Rectal smooth muscle tissue (tissue), 1 donor: ENCODE results near the gene SSR2.
A peak's percentile ranks its signal among the peaks of the same experiment; 100 is the strongest.

Source experiments
- H3K27ac ChIP-seq: one replicate; pipeline ENCODE4 v1.7.0; 2013; ENCODE audit warnings: low read depth, low read length, inconsistent platforms
- H3K27me3 ChIP-seq: one replicate; pipeline ENCODE4 v1.7.0; 2013; ENCODE audit warnings: low read length; ENCODE audit not compliant: control insufficient read depth, insufficient read depth
- H3K36me3 ChIP-seq: one replicate; pipeline ENCODE4 v1.7.0; 2013; ENCODE audit warnings: low read length; ENCODE audit not compliant: control insufficient read depth, insufficient read depth
- H3K4me1 ChIP-seq: one replicate; pipeline ENCODE4 v1.7.0; 2013; ENCODE audit warnings: low read length; ENCODE audit not compliant: control insufficient read depth, insufficient read depth
- H3K4me3 ChIP-seq: one replicate; pipeline ENCODE4 v1.7.0; 2013; ENCODE audit warnings: low read length
- H3K9ac ChIP-seq: one replicate; pipeline ENCODE4 v1.7.0; 2013; ENCODE audit warnings: low read length

Gene SSR2

DNA sequence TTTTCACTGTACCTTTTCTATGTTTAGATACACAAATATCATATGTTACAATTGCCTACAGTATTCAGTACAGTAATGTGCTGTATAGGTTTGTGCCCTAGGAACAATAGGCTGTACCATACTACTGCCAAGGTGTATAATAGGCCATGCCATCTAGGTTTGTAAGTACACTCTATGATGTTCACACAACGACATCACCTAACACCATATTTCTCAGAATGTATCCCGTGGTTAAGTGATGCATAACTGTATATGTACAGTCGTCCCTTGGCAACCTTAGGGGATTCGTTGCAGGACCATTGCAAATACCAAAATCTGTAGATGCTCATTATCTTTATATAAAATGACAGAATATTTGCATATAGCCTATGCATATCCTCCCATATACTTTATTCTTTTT, 5.8 kb upstream of the SSR2 start:
- H3K27me3 ChIP-seq, result no peaks in the 10 kb centered on the region
- no peak overlapping the region for H3K27ac ChIP-seq
- H3K36me3 ChIP-seq, result no peaks in the 10 kb centered on the region
- H3K4me1 ChIP-seq, result no peaks in the 10 kb centered on the region
- H3K4me3 ChIP-seq, result no peak overlapping the region
- H3K9ac ChIP-seq, result no peak overlapping the region

DNA sequence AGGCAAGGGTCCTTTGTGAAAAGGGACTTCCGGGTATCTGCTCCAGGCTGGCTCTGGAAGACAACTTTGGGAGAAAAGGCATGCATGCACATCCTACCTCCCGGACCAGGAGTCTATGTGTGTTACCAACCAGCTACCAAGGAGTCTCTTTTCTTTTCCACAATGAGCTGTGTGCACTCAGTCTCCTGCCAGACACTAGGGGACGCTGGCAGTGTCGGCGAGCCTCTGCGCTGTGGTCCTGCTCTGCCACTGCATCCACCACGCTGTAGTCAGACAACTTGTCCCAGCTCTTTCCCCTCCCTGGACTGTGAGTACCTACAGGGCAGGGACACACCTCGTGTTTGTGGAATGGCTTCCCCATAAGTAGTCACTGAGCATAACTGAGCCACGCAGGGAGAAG, 5.1 kb upstream of the SSR2 start:
- Histone ChIP-seq H3K9ac (no peak overlapping the region), H3K4me1 (no peaks in the 10 kb centered on the region), H3K4me3 (no peak overlapping the region), H3K27ac (no peak overlapping the region), H3K27me3 (no peaks in the 10 kb centered on the region), H3K36me3 (no peaks in the 10 kb centered on the region)

DNA sequence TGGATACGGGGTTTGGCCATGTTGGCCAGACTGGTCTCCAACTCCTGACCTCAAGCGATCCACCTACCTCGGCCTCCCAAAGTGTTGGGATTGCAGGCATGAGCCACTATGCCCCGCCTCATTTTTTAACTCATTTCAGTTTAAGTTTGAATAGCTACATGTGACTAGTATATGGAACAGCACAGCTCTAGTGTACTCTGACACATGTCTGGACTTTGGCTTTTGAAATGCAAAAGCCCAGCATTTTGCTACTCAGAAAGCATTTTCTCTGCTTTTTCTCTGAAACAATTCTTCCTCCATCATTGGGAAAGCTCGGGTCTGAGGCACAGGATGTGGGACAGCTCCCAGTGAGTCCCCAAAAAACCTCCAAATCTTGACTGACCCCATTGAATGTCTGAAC, 4.0 kb upstream of the SSR2 start:
- Histone ChIP-seq H3K4me3 (no peak overlapping the region), H3K27ac (no peak overlapping the region)

DNA sequence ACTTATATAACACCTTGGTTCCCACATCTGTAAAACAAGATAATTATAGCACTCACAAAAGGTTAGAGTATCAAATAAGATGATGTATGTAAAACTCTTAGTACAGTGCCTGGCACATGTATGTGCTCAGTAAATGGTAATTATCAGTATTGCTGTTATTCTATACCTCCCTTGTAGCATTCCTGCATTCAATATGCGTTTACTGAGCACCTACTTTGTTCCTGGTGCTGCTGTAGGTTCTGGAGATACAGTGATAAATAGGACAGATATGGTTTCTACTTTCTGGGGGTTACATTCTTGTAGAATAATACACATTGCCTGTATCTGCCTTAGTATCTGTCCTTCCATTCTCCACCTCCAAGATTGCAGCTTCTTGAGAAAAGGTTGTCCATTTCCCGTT, 1.2 kb upstream of the SSR2 start:
- H3K4me1 ChIP-seq, result peaks cover 5% of the 10 kb centered on the region
- no peaks in the 10 kb centered on the region for H3K36me3 ChIP-seq
- H3K27ac ChIP-seq, result no peak overlapping the region
- no peak overlapping the region for H3K4me3 ChIP-seq
- H3K27me3 ChIP-seq, result no peaks in the 10 kb centered on the region
- no peak overlapping the region for H3K9ac ChIP-seq

More for the DNA sequence above, 4.0 kb upstream of the SSR2 start:
- Histone ChIP-seq H3K27me3 (no peaks in the 10 kb centered on the region), H3K9ac (no peak overlapping the region), H3K4me1 (peaks cover 3% of the 10 kb centered on the region), H3K36me3 (no peaks in the 10 kb centered on the region)

DNA sequence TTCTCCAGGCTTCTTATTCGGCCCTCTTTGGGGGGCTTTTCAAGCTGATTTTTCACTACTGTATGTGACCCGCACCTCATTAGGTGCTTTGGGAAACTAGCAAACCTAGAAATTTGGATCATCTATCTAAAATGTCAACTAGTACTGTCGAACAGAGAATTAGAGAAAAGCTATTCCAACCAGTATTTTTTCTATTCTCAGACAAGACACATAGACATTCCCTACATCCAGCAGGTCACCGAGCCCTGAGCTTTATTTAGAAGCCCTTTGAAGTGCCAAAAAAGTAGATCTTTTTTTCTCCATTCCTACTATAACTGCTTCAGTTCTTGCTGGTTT, 310 bp upstream of the SSR2 start:
- Histone ChIP-seq H3K27me3 (no peaks in the 10 kb centered on the region), H3K4me1 (peaks cover 5% of the 10 kb centered on the region), H3K36me3 (peaks cover 3% of the 10 kb centered on the region), H3K4me3 (peak overlapping the region; percentile 90), H3K27ac (peak overlapping the region; percentile 53), H3K9ac (peak overlapping the region; percentile 32)

DNA sequence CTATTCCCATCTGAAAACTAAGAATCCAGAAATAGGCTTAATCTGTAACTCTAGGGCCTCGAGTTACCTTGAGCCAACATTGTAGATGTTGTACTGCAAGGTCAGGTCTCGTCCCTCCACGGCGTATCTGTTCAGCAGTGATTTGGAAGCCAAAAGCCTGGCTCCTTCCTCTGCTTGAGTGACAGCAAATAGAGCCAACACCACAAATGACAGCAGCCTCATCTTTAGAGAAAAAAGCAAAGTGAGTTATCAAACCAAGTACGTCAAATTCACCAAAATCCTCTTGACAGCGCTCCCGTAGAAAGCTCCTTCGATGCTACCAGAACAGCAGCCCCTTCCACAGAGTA, 832 bp downstream of the SSR2 start:
- peak overlapping the region; percentile 72 for H3K9ac ChIP-seq
- no peaks in the 10 kb centered on the region for H3K27me3 ChIP-seq
- H3K4me3 ChIP-seq, result peak overlapping the region; percentile 90
- H3K4me1 ChIP-seq, result peaks cover 5% of the 10 kb centered on the region
- peaks cover 5% of the 10 kb centered on the region for H3K36me3 ChIP-seq
- H3K27ac ChIP-seq, result no peak overlapping the region

DNA sequence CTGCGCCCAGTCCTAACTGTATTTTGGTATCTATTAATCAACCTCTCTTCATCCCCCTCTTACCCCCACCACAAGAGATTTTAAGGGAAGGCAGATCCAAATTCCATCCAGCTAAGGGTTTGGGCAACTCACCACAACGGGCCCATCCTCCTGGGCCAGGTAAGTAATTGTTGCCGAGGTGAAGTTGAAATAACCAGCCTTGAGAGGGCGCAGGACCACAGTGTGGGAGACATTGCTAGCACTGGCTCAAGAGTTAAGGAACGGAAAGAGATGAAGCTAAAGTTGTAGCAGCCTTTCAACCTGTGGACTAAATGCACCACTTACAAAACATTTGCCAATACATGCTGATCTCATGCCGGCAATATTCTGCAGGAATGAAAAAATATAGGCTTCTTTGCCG, 5.9 kb downstream of the SSR2 start:
- Histone ChIP-seq H3K9ac (no peak overlapping the region), H3K27me3 (no peaks in the 10 kb centered on the region), H3K27ac (no peak overlapping the region), H3K4me3 (no peak overlapping the region), H3K36me3 (peaks cover 36% of the 10 kb centered on the region), H3K4me1 (peaks cover 2% of the 10 kb centered on the region)

DNA sequence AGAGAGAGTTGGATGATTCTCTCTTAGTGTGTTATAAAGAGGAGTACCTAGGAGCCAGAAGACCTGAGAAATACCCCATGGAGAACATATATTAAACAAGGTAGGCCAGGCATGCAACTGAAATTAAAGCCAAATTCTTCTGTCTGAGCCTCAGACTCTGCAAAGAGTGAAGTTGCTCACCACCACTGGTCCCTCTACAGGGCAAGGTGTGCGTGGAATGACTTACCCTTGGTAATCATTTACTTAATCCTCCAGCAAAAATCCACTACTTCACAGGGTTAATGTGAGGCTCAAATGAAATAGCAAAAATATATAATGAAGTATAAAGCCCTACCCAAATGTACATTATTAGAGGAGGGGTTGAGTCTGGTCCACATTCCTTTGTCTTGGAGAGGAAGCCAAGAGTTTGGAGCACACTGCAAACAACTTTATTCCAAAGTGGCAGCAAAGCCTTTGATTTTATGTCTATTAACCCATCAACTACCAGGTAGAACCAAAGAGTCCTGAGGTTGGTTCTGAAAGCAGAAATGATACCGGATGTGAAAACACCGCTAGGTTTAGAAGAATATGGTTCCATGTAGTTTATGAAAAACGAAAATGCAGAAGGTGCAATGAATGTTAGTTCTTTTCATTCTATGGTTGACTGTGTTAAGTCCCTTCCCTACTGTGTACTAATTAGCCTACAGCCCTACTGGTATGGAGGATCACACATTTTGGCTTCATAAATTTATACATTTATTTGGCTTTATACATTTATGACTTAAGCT, 8.5 kb downstream of the SSR2 start:
- Histone ChIP-seq H3K36me3 (peaks cover 45% of the 10 kb centered on the region), H3K27me3 (no peaks in the 10 kb centered on the region), H3K27ac (no peak overlapping the region), H3K9ac (no peak overlapping the region), H3K4me1 (no peaks in the 10 kb centered on the region), H3K4me3 (no peak overlapping the region)

DNA sequence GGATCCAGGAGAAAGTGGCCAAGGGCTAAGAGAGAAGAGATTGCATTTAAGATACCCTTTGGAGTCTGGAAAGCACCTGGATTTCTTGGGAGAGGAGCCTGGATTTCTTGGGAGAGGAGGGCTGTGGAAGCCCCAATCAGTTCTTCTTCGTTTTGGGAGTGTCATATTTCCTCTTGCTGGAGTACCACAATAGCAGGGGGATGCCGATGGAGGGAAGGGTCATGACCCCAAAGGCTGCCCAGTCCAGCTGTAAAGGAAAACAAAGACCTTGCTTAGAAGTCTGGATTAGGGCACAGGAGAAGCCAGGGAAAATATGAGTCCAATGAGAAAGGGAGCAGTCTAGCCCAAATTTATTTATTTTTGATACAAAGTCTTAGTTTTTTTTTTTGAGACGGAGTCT, 11.3 kb downstream of the SSR2 start:
- no peaks in the 10 kb centered on the region for H3K27me3 ChIP-seq
- H3K27ac ChIP-seq, result no peak overlapping the region
- no peak overlapping the region for H3K9ac ChIP-seq
- H3K36me3 ChIP-seq, result peaks cover 39% of the 10 kb centered on the region
- no peaks in the 10 kb centered on the region for H3K4me1 ChIP-seq
- H3K4me3 ChIP-seq, result no peak overlapping the region

DNA sequence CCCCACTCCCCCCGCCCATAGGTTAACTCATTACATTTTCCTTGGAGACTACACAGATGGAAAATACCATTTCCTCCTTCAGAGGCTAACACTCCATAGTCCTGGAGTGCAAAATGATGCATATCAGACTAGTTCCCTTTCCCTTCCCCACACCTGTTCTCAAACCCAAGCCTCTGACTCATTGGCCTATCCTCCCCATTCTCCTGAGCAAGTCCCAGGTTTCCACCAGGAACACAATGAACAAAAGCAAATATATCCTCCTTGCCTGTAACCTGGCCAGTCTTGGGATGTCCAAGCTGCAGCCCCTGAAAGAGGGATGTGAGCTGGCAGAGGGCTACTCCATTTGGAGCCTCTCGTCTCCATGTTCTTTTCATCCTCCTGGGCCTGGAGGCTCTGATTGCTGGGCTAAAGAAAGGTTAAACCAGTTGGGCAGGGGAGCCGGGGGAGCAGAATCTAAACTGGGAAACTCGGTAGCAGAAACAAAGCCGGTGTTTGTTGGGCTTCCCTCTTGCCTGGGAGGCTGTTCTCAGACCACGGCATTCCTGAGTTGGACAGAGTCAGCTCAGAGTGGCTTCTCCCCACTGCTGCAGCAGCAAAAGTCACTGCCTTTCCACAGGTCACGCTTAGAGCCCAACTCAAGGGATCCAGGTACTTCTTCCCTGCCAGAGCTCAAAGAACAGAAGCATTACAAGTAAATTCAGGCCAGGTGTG, 13.9 kb downstream of the SSR2 start:
- H3K27me3 ChIP-seq, result no peaks in the 10 kb centered on the region
- H3K4me3 ChIP-seq, result no peak overlapping the region
- no peak overlapping the region for H3K27ac ChIP-seq
- no peaks in the 10 kb centered on the region for H3K4me1 ChIP-seq
- H3K9ac ChIP-seq, result no peak overlapping the region
- peaks cover 23% of the 10 kb centered on the region for H3K36me3 ChIP-seq

DNA sequence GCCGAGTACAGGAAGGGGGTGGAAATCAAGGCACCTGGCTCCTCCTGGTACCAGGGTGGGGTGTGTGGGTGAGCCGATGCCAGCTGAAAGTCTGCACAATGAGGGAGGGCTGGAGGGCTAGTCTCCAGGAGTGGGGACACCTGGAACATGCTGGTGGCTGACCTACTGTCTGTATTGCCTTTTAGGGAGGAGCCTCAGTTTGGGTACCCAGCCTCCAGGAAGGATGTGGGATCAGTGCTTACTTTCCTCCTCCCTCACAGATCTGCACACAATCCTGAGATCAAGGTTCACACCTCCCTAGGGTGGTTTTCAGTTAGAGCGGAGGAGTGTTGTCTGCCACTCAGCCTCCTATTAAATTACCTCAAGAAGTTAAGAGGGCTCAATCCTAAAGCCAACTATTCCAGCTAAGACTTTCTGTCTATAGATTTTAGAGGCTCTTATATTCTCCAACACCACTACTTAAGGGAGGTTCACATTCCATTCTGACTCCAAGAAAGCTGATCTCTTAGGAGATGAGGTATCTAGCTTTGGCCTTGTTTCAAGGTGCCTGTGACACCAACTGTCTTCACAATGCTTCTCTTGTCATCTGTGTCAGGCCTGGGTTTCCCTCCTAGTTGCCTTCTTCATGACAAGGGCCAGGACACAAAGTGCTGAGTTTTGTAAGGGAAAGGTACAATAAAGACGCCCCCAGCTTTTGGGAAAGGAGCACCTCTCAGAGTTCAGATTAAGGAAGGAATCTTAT, 15.7 kb downstream of the SSR2 start:
- H3K9ac ChIP-seq, result no peak overlapping the region
- H3K27me3 ChIP-seq, result no peaks in the 10 kb centered on the region
- peaks cover 10% of the 10 kb centered on the region for H3K36me3 ChIP-seq
- no peaks in the 10 kb centered on the region for H3K4me1 ChIP-seq
- no peak overlapping the region for H3K4me3 ChIP-seq
- no peak overlapping the region for H3K27ac ChIP-seq

DNA sequence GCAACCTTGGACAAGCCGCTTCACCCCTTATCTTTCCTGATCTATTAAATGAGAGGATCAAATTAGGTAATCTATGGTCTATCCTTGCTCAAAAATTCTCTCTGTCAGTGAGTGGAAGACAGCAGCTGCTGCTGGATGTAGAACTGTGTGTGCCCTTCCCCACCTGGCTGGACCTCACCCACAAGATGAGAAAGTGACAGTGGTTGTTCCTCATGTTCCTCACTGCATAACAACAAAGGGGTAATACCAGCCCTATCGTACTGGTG, 16.9 kb downstream of the SSR2 start:
- no peaks in the 10 kb centered on the region for H3K27me3 ChIP-seq
- no peaks in the 10 kb centered on the region for H3K4me1 ChIP-seq
- no peak overlapping the region for H3K27ac ChIP-seq
- H3K36me3 ChIP-seq, result peaks cover 2% of the 10 kb centered on the region
- H3K9ac ChIP-seq, result no peak overlapping the region
- H3K4me3 ChIP-seq, result peak overlapping the region; percentile 19
